ENCODE measurements around the gene CNKSR2.

CNKSR2 gene

GRCh38 chrX:21374163-21374993, at the start of gene CNKSR2:
CNKSR2 (plus strand) TSS chrX:21374418; CDS start chrX:21374898, 480 bp downstream.
- Mint-ChIP-seq H3K36me3 (ENCODE audit: low read depth) (no peaks in the 10 kb centered on the region), H3K4me1 (ENCODE audit: low read depth) (peaks cover 32% of the 10 kb centered on the region), H3K27ac (peak within 1 kb of the TSS; percentile 70), H3K27me3 (no peaks in the 10 kb centered on the region), H3K4me3 (peak within 1 kb of the TSS; percentile 91), H3K9me3 (no peaks in the 10 kb centered on the region)

DNA sequence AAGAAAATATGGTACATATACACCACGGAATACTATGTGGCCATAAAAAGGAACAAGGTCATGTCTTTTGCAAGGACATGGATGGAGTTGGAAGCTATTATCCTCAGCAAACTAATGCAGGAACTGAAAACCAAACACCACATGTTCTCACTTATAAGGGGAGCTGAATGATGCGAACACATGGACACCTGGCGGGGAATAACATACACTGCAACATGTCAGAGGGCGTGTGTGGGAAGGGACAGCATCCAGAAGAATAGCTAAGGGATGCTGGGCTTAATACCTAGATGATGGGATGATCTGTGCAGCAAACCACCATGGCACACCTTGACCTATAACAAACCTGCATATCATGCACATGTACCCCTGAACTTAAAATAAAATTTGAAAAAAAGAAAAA, 19.5 kb upstream of the CNKSR2 start:
- no peaks in the 10 kb centered on the region for H3K27me3 Mint-ChIP-seq
- H3K36me3 Mint-ChIP-seq (ENCODE audit: low read depth) = no peaks in the 10 kb centered on the region
- H3K27ac Mint-ChIP-seq = no peak overlapping the region
- H3K4me1 Mint-ChIP-seq (ENCODE audit: low read depth) = no peaks in the 10 kb centered on the region
- no peak overlapping the region for H3K4me3 Mint-ChIP-seq
- peaks cover 8% of the 10 kb centered on the region for H3K9me3 Mint-ChIP-seq

DNA sequence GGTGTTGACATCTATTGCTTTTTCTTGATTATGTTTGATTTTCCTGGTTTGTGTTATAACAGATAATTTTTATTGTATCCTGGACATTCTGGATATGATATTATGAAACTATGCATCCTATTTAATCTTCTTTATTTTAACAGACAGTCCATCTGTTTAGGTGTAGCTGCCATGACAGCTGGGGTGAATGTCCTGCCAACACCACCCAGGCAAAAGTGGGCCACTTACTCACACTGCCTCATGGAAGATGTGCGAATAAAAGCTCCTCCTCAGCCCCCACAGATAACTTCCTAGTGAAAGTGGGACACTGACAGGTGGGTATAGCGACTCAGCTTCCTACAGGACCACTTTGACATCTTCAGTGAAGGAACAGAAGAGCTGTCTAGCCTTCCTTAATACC, 18.4 kb upstream of the CNKSR2 start:
- H3K4me3 Mint-ChIP-seq = no peak overlapping the region
- no peak overlapping the region for H3K27ac Mint-ChIP-seq
- no peaks in the 10 kb centered on the region for H3K36me3 Mint-ChIP-seq (ENCODE audit: low read depth)
- H3K27me3 Mint-ChIP-seq = no peaks in the 10 kb centered on the region
- H3K9me3 Mint-ChIP-seq = peaks cover 8% of the 10 kb centered on the region
- no peaks in the 10 kb centered on the region for H3K4me1 Mint-ChIP-seq (ENCODE audit: low read depth)

DNA sequence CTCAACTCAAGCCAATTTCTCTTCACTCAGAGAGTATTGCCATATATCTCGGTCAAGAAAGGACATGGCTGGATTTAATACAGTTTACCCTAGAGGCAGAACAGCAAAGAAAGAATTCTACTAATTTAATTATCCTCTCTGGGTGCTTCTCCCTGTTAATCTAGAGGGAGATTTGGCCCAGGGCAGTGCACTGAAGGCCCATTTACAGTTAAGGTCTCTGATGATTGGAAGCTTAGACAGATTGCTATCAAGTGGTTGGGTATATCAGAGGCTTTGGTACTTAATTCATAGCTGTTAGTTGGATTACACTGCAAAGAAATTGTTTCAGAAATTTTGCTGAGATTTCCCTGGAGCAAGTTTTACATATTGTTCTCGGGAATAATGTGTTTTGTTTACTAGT, 4.6 kb upstream of the CNKSR2 start:
- Mint-ChIP-seq H3K27me3 (no peaks in the 10 kb centered on the region), H3K36me3 (ENCODE audit: low read depth) (no peaks in the 10 kb centered on the region), H3K27ac (no peak overlapping the region), H3K4me3 (no peak overlapping the region), H3K9me3 (no peaks in the 10 kb centered on the region), H3K4me1 (ENCODE audit: low read depth) (peaks cover 4% of the 10 kb centered on the region)

GRCh38 chrX:21373001-21373400, 1.2 kb upstream of the CNKSR2 start:
- no peak overlapping the region for H3K27ac Mint-ChIP-seq
- no peaks in the 10 kb centered on the region for H3K27me3 Mint-ChIP-seq
- no peaks in the 10 kb centered on the region for H3K36me3 Mint-ChIP-seq (ENCODE audit: low read depth)
- no peaks in the 10 kb centered on the region for H3K9me3 Mint-ChIP-seq
- H3K4me1 Mint-ChIP-seq (ENCODE audit: low read depth) = peaks cover 22% of the 10 kb centered on the region
- peak overlapping the region; percentile 37 for H3K4me3 Mint-ChIP-seq

DNA sequence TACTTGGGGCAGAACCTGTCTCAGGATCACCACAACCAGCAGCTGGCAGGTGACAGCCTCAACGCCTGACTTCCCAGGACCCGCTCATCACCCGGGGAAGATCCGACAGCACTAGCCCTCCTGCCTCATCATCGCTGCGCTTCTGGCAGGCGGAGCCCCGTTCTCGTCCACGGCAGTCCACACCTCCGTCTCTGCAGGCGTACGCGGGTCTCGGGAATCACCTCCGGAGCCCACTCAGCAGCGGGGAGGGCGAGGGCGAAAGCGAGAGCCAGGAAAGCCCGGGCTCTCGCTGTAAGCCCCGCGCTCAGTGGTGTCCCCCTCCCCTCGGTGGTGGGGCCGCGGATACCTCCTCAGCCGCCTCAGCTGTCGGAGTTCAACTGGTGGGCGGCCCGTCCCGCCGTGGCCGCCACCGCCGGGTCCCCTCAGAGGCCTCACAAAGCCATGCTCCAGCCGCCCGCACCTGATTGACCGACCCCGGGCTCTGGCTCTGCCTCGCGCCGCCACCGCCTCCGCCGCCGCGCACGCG, 518 bp upstream of the CNKSR2 start:
- H3K27ac Mint-ChIP-seq = no peak overlapping the region
- H3K27me3 Mint-ChIP-seq = no peaks in the 10 kb centered on the region
- H3K9me3 Mint-ChIP-seq = no peaks in the 10 kb centered on the region
- peak overlapping the region; percentile 71 for H3K4me3 Mint-ChIP-seq
- H3K4me1 Mint-ChIP-seq (ENCODE audit: low read depth) = peaks cover 26% of the 10 kb centered on the region
- H3K36me3 Mint-ChIP-seq (ENCODE audit: low read depth) = no peaks in the 10 kb centered on the region

DNA sequence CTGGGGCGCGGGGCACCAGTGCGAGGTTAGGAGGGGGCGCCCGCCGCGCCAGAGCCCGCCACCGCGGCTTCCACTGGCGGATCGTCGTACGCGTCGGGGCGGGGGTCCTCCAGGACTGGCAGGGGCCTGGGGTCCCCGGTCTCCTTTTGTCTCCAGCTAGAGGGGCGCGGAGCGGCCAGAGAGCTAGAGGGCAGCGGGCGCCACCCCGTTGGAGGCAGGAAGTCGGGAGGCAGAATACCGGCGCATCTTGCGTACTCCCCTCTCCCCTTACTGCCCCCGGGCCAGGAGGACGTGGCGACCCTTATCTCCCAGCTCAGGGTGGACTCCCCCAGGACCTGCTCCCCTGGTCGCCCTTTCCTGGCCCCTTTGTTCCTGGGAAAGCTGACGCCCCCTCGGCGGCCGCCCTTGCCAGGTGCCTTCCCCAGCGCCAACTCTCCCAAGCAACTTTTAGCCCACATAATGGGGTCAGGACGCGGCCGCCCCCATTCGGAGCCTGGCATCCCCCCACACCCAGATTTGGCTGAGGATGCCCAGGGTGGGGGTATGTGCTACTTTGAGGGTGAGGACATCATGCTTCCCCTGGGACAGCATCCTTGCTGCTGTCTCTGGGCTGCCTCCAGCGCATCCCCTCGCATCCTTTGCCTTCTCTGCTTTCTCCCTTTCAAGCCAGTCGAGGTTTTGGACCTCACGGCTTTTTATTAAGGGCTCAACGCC, 933 bp downstream of the CNKSR2 start:
- Mint-ChIP-seq H3K27me3 (no peaks in the 10 kb centered on the region), H3K27ac (peak overlapping the region; percentile 55), H3K9me3 (no peaks in the 10 kb centered on the region), H3K36me3 (ENCODE audit: low read depth) (no peaks in the 10 kb centered on the region), H3K4me1 (ENCODE audit: low read depth) (peaks cover 38% of the 10 kb centered on the region), H3K4me3 (peak overlapping the region; percentile 91)

DNA sequence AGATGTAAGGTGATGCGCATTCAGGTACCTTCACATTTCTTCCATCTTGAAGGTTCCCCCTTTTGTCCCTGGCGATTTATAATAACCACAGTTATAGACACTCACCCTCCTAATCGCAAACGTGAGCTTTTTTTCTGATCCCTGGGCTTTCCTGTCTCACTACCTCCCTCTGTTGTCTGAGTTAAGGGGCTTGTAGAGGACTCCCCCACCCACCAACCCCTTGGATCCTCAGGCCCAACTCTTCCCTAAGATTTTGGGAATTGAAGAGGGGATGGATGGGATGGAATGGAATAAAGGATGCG, 1.4 kb downstream of the CNKSR2 start:
- no peaks in the 10 kb centered on the region for H3K9me3 Mint-ChIP-seq
- H3K36me3 Mint-ChIP-seq (ENCODE audit: low read depth) = no peaks in the 10 kb centered on the region
- peak overlapping the region; percentile 82 for H3K4me3 Mint-ChIP-seq
- H3K4me1 Mint-ChIP-seq (ENCODE audit: low read depth) = peaks cover 38% of the 10 kb centered on the region
- no peak overlapping the region for H3K27ac Mint-ChIP-seq
- no peaks in the 10 kb centered on the region for H3K27me3 Mint-ChIP-seq

DNA sequence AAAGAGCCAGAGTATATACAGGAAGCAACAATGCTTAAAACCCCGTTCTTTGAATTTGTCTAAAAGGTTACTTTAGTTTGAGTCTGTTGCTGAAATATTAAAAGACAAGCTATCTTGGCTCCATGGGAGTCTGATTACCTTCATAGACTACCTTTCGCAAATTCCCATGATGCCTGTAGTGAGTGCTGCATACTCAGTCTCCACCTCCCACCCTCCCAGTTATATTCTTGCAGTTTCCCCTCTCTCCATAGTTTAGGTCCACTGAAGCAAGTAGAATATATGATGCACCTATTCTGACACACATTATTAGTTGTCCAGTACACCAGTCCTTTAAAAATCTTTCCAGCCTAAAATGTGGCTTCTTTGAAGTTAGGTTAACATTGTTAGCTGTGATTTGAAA, 2.4 kb downstream of the CNKSR2 start:
- H3K9me3 Mint-ChIP-seq = no peaks in the 10 kb centered on the region
- no peaks in the 10 kb centered on the region for H3K27me3 Mint-ChIP-seq
- H3K27ac Mint-ChIP-seq = no peak overlapping the region
- peak overlapping the region; percentile 82 for H3K4me3 Mint-ChIP-seq
- H3K36me3 Mint-ChIP-seq (ENCODE audit: low read depth) = peaks cover 3% of the 10 kb centered on the region
- peaks cover 38% of the 10 kb centered on the region for H3K4me1 Mint-ChIP-seq (ENCODE audit: low read depth)

- Mint-ChIP-seq H3K4me1 (ENCODE audit: low read depth) (peaks cover 35% of the 10 kb centered on the region), H3K27me3 (no peaks in the 10 kb centered on the region), H3K36me3 (ENCODE audit: low read depth) (peaks cover 4% of the 10 kb centered on the region), H3K4me3 (no peak overlapping the region), H3K27ac (peak overlapping the region; percentile 23), H3K9me3 (no peaks in the 10 kb centered on the region)
Measured at GRCh38 chrX:21379991-21380390, 5.8 kb downstream of the CNKSR2 start.

DNA sequence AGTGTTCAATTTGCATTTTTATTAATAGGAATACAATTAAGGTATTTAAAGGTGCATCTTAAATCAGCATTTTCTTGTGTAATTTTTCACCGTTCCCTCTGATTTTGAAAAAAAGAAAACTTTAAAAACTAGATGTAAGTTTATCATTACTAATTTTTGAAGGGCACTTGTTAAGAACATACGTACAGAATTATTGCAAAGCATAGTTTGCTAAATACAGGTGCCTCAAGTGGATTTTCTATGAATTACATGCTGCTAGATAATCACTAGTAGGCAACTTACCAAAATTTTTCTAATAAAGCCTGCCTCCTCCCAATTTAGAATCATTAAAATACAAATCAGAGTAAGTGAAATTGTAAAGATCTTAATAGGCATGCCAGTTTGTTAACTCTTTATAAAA, 8.5 kb downstream of the CNKSR2 start:
- H3K4me3 Mint-ChIP-seq = no peak overlapping the region
- H3K4me1 Mint-ChIP-seq (ENCODE audit: low read depth) = peaks cover 17% of the 10 kb centered on the region
- no peaks in the 10 kb centered on the region for H3K9me3 Mint-ChIP-seq
- peaks cover 4% of the 10 kb centered on the region for H3K36me3 Mint-ChIP-seq (ENCODE audit: low read depth)
- H3K27ac Mint-ChIP-seq = no peak overlapping the region
- H3K27me3 Mint-ChIP-seq = no peaks in the 10 kb centered on the region

GRCh38 chrX:21383546-21383945, 9.3 kb downstream of the CNKSR2 start:
- Mint-ChIP-seq H3K4me3 (no peak overlapping the region), H3K4me1 (ENCODE audit: low read depth) (peaks cover 13% of the 10 kb centered on the region)

DNA sequence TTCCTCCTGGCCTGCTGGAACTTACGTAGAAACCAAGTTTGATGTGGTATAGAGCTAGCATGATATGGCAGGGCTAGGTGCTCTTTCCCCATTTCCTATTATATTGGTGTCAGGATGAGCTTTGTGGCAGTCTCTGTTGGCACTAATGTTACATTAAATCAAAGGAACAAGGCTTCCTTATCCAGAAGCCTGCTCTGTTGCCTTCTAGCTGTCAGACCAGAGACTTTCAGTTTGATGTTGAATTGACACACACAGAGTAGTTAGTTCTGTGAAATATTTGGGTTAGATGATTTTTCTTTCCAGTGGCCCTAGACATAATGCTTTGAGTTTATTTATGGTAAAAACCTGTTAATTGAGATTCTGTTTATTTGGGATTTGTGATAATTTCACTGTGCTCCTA, 10.0 kb downstream of the CNKSR2 start:
- Mint-ChIP-seq H3K27ac (no peak overlapping the region), H3K27me3 (no peaks in the 10 kb centered on the region), H3K36me3 (ENCODE audit: low read depth) (peaks cover 4% of the 10 kb centered on the region), H3K4me3 (no peak overlapping the region), H3K9me3 (no peaks in the 10 kb centered on the region), H3K4me1 (ENCODE audit: low read depth) (peaks cover 7% of the 10 kb centered on the region)

More at GRCh38 chrX:21383546-21383945, 9.3 kb downstream of the CNKSR2 start:
- no peaks in the 10 kb centered on the region for H3K9me3 Mint-ChIP-seq
- no peaks in the 10 kb centered on the region for H3K27me3 Mint-ChIP-seq
- H3K36me3 Mint-ChIP-seq (ENCODE audit: low read depth) = peaks cover 4% of the 10 kb centered on the region
- H3K27ac Mint-ChIP-seq = no peak overlapping the region

GRCh38 chrX:21394792-21395191, 20.6 kb downstream of the CNKSR2 start:
- H3K9me3 Mint-ChIP-seq = no peaks in the 10 kb centered on the region

DNA sequence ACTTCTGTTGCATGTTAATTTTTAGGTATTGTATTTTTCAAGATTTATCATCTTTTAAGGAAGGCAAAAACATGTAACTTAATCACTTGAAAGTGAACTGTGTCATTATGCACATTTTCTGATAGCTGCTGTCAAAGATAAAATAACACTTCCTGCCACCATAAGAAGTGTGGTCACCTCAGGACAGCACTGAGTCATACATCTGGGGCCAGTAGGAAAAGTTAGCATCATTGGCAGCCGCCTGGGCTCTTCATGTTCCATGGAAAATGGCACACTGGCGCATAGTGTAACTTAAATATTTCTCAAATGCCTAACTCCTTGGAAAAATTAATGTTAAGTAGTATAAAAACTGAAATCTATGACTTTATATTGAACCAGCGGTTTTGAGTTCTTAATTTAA, 24.2 kb downstream of the CNKSR2 start:
- Mint-ChIP-seq H3K4me1 (ENCODE audit: low read depth) (peaks cover 19% of the 10 kb centered on the region), H3K36me3 (ENCODE audit: low read depth) (no peaks in the 10 kb centered on the region), H3K27me3 (no peaks in the 10 kb centered on the region), H3K4me3 (no peak overlapping the region), H3K27ac (no peak overlapping the region), H3K9me3 (no peaks in the 10 kb centered on the region)

More at GRCh38 chrX:21394792-21395191, 20.6 kb downstream of the CNKSR2 start:
- Mint-ChIP-seq H3K4me1 (ENCODE audit: low read depth) (peaks cover 6% of the 10 kb centered on the region), H3K36me3 (ENCODE audit: low read depth) (peaks cover 26% of the 10 kb centered on the region), H3K4me3 (no peak overlapping the region), H3K27me3 (no peaks in the 10 kb centered on the region), H3K27ac (no peak overlapping the region)

Measured in stimulated activated naive CD8-positive, alpha-beta T cell treated with anti-CD3 and anti-CD28 coated beads, Interleukin-15, Interleukin-2, amounts not matched to agents 100 ng/mL and 50 ng/mL, for 24 hours (primary cell).